ENCODE measurements around the gene TMEM35A.

Gene TMEM35A

GRCh38 chrX:101091817-101092216 is 13.1 kb downstream of the TMEM35A start:
- Histone ChIP-seq H3K36me3 (ENCODE audit: low read depth) (no peaks in the 10 kb centered on the region), H3K4me1 (ENCODE audit: insufficient read depth, poor library complexity, severe bottlenecking) (no peaks in the 10 kb centered on the region), H3K27me3 (ENCODE audit: insufficient read depth, poor library complexity, severe bottlenecking) (no peaks in the 10 kb centered on the region), H3K9me3 (ENCODE audit: severe bottlenecking) (no peaks in the 10 kb centered on the region), H3K27ac (ENCODE audit: poor library complexity, severe bottlenecking) (no peak overlapping the region), H3K4me3 (ENCODE audit: severe bottlenecking) (no peak overlapping the region)
- no peak for TF ChIP-seq CTCF (IDR thresholded peaks at IDR 0.05; ENCODE audit: poor library complexity, severe bottlenecking)
- ATAC-seq (ENCODE audit: low read depth), result no peak
- DNase-seq (ENCODE audit: low spot score), result no peak

GRCh38 chrX:101097546-101098453 is 19.1 kb downstream of the TMEM35A start, which contains the start of gene CENPI:
Gene CENPI (plus strand): TSS chrX:101098204. CDS start chrX:101101071, 2,867 bp downstream.
- Histone ChIP-seq H3K4me1 (ENCODE audit: insufficient read depth, poor library complexity, severe bottlenecking) (no peaks in the 10 kb centered on the region), H3K27me3 (ENCODE audit: insufficient read depth, poor library complexity, severe bottlenecking) (no peaks in the 10 kb centered on the region), H3K4me3 (ENCODE audit: severe bottlenecking) (peak within 1 kb of the TSS; percentile 52), H3K9me3 (ENCODE audit: severe bottlenecking) (no peaks in the 10 kb centered on the region), H3K36me3 (ENCODE audit: low read depth) (peaks cover 23% of the 10 kb centered on the region), H3K27ac (ENCODE audit: poor library complexity, severe bottlenecking) (peak within 1 kb of the TSS; percentile 42)
- ATAC-seq (ENCODE audit: low read depth) (peak; percentile 98), DNase-seq (ENCODE audit: low spot score) (peak; percentile 91)
- TF ChIP-seq CTCF (IDR thresholded peaks at IDR 0.05; ENCODE audit: poor library complexity, severe bottlenecking), result no peak

- H3K36me3 ChIP-seq (ENCODE audit: low read depth), result peaks cover 43% of the 10 kb centered on the region
- no peak for DNase-seq (ENCODE audit: low spot score)
- no peak overlapping the region for H3K27ac ChIP-seq (ENCODE audit: poor library complexity, severe bottlenecking)
Observed at GRCh38 chrX:101108284-101108683, 29.6 kb downstream of the TMEM35A start.

GRCh38 chrX:101117701-101118100 is 39.0 kb downstream of the TMEM35A start:
- H3K4me1 ChIP-seq (ENCODE audit: insufficient read depth, poor library complexity, severe bottlenecking), result no peaks in the 10 kb centered on the region
- no peaks in the 10 kb centered on the region for H3K27me3 ChIP-seq (ENCODE audit: insufficient read depth, poor library complexity, severe bottlenecking)
- no peak for TF ChIP-seq CTCF (IDR thresholded peaks at IDR 0.05; ENCODE audit: poor library complexity, severe bottlenecking)
- no peaks in the 10 kb centered on the region for H3K9me3 ChIP-seq (ENCODE audit: severe bottlenecking)
- DNase-seq (ENCODE audit: low spot score) (no peak), ATAC-seq (ENCODE audit: low read depth) (no peak)
- no peak overlapping the region for H3K27ac ChIP-seq (ENCODE audit: poor library complexity, severe bottlenecking)
- H3K4me3 ChIP-seq (ENCODE audit: severe bottlenecking), result no peak overlapping the region
- peaks cover 33% of the 10 kb centered on the region for H3K36me3 ChIP-seq (ENCODE audit: low read depth)

More at GRCh38 chrX:101108284-101108683, 29.6 kb downstream of the TMEM35A start:
- Histone ChIP-seq H3K9me3 (ENCODE audit: severe bottlenecking) (no peaks in the 10 kb centered on the region), H3K27me3 (ENCODE audit: insufficient read depth, poor library complexity, severe bottlenecking) (no peaks in the 10 kb centered on the region), H3K4me1 (ENCODE audit: insufficient read depth, poor library complexity, severe bottlenecking) (no peaks in the 10 kb centered on the region), H3K4me3 (ENCODE audit: severe bottlenecking) (no peak overlapping the region)
- no peak for TF ChIP-seq CTCF (IDR thresholded peaks at IDR 0.05; ENCODE audit: poor library complexity, severe bottlenecking)
- no peak for ATAC-seq (ENCODE audit: low read depth)

- TF ChIP-seq CTCF (IDR thresholded peaks at IDR 0.05; ENCODE audit: poor library complexity, severe bottlenecking), result no peak
- no peaks in the 10 kb centered on the region for H3K9me3 ChIP-seq (ENCODE audit: severe bottlenecking)
- ATAC-seq (ENCODE audit: low read depth) (peak; percentile 21; the same call in 1 of the 3 replicates), DNase-seq (ENCODE audit: low spot score) (no peak)
- H3K4me3 ChIP-seq (ENCODE audit: severe bottlenecking), result no peak overlapping the region
- no peak overlapping the region for H3K27ac ChIP-seq (ENCODE audit: poor library complexity, severe bottlenecking)
- no peaks in the 10 kb centered on the region for H3K4me1 ChIP-seq (ENCODE audit: insufficient read depth, poor library complexity, severe bottlenecking)
- peaks cover 35% of the 10 kb centered on the region for H3K36me3 ChIP-seq (ENCODE audit: low read depth)
- no peaks in the 10 kb centered on the region for H3K27me3 ChIP-seq (ENCODE audit: insufficient read depth, poor library complexity, severe bottlenecking)
Observed at GRCh38 chrX:101136235-101136634, 57.6 kb downstream of the TMEM35A start.
